Epithelial cell of esophagus (primary cell): Measurements from ENCODE around the gene MAP1A.

ENCODE experiments used
- DNase-seq: peaks from one replicate; pipeline ENCODE4 v3.0.0; 2010; ENCODE audit warnings: low read depth
- H3K4me3 ChIP-seq: 2 replicates; pipeline ENCODE4 v1.5.1; 2011; ENCODE audit warnings: mild to moderate bottlenecking, low read length, control low read depth
- TF ChIP-seq, protein P1 (sequence below): IDR thresholded peaks from 2 replicates; pipeline ENCODE4 v1.5.1; 2011; ENCODE audit warnings: low read depth, mild to moderate bottlenecking, low read length, control low read depth, inconsistent platforms; ENCODE audit not compliant: insufficient read depth; ENCODE audit errors: missing control alignments

Gene MAP1A

DNA sequence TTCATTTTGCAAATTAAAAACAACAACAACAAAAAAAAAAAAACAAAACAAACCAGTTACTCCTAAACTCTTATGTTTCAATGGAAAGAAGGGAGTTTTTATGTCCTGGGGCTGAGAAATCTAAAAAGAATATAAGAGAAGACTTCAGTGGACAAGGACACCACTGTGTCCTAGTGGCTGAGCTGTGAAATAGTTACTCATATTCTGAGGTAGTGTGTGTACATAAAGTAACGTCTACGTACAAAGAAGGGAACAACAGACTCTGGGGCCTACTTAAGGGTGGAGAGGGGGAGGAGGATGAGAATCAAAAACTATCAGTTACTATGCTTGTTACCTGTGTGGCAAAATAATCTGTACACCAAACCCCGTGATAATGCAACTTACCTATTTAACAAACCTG, 18.4 kb upstream of the MAP1A start:
- TF ChIP-seq, protein P1, sequence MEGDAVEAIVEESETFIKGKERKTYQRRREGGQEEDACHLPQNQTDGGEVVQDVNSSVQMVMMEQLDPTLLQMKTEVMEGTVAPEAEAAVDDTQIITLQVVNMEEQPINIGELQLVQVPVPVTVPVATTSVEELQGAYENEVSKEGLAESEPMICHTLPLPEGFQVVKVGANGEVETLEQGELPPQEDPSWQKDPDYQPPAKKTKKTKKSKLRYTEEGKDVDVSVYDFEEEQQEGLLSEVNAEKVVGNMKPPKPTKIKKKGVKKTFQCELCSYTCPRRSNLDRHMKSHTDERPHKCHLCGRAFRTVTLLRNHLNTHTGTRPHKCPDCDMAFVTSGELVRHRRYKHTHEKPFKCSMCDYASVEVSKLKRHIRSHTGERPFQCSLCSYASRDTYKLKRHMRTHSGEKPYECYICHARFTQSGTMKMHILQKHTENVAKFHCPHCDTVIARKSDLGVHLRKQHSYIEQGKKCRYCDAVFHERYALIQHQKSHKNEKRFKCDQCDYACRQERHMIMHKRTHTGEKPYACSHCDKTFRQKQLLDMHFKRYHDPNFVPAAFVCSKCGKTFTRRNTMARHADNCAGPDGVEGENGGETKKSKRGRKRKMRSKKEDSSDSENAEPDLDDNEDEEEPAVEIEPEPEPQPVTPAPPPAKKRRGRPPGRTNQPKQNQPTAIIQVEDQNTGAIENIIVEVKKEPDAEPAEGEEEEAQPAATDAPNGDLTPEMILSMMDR, result no peak
- no peak overlapping the region for H3K4me3 ChIP-seq
- DNase-seq, result no peak

DNA sequence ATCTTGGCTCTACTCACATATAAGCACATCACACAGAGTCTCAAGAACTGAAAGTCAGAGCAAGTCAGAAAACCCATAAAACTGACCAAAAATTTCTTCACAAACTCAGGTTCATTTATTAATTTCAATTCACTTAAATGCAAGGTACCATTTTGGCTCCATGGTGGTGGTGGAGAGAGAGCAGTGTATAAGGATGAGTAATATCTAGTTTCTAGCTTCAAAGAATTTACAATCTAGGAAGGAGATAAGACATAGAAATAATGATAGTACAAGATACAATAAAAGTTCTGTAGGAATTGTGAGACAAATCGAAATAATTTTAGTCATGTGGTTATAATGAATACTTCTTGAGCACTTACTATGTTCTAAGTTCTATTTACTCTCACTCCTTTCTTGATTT, 17.8 kb upstream of the MAP1A start:
- no peak for DNase-seq
- TF ChIP-seq, protein P1, result no peak
- H3K4me3 ChIP-seq, result no peak overlapping the region

DNA sequence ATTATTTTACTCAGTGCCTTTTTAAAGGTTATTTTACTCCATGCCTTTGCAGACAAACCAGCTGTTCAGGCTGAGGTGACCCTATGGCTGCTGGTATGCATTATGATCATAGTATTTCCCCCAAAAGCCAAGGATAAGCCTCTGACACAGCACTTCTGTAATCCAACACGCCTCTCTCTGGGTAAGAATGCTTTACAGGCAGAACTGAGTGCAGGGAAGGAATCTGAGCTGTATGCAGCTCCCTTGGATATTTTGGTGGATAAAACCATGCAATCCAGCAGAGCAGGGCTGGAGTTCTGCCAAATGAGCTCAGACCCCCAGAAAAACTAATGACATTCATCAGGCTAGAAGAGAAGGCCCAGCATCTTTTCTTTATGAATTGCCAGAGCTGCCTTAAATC, 11.7 kb upstream of the MAP1A start:
- DNase-seq, result no peak

DNA sequence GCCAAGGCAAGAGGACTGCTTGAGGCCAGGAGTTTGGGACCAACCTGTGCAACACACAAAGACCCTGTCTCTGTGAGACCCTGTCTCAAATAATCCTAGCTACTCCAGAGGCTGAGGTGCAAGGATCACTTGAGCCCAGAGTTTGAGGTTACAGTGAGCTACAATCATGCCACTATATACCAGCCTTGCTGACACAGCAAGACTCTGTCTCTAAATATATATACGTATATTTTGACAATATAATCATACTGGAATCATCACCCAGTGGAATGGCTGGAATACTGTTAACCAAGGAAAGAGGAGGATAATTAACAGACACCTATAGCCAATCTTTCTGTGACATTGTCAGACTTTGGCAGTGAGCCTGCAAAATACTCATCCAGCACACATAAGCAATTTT, 9.0 kb upstream of the MAP1A start:
- TF ChIP-seq, protein P1, result no peak
- no peak overlapping the region for H3K4me3 ChIP-seq
- DNase-seq, result no peak

More for the DNA sequence above, 11.7 kb upstream of the MAP1A start:
- no peak overlapping the region for H3K4me3 ChIP-seq
- TF ChIP-seq, protein P1, result no peak

DNA sequence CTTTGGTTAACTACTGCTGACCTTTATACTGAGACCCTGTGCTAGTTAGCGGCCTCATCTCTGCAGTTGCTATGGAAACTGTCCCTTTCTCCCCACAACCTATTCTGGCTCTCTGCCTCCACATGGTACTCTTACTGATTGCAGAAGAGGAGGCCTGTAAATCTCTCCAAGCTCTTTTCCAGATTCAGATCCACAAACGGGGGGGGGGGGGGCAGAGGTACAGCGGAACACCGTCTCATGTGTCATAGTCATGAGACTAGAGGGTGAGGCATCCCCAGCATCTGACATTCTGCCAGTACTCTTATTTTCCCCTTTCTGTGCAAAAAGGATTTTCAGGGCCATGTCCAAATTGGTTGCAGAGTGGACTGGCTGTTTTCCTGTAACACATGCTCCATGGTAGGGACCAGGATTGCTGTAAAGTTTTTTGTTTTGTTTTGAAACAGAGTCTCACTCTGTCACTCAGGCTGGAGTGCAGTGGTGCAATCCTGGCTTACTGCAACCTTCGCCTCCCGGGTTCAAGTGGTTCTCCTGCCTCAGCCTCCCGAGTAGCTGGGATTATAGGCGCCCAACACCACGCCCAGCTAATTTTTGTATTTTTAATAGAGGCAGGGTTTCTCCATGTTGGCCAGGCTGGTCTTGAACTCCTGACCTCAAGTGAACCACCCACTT, 8.3 kb upstream of the MAP1A start:
- no peak overlapping the region for H3K4me3 ChIP-seq
- TF ChIP-seq, protein P1, result no peak
- no peak for DNase-seq

DNA sequence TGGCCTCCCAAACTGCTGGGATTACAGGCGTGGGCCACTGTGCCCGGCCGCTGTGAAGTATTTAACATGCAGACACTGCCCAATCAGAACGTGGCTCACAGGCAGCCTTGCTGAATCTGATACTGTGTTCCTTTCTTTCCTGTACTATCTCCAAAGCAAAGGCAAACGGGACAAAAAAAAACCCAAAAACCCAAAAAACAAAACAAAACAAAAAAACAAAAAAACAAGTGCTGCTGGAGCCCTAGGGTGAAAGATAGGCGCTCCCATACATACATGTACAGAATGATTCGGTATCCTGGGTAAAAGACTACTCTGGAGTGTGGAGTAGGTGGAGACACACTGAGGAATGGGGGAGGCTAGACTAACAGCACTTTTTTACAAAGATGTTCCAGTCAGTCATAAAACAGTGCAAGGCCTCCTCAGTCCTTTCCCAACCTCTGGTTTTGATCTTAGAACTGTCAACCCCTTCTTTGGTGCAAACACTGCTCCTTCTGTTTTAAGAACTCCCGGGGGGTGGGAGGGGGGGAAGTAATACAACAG, 7.7 kb upstream of the MAP1A start:
- peak overlapping the region; percentile 62 for H3K4me3 ChIP-seq
- no peak for DNase-seq
- TF ChIP-seq, protein P1, result no peak
